Left ventricle myocardium inferior (tissue), 1 donor: ENCODE results near the gene PRSS22. TPM values are rescaled to one million over a fixed set of nuclear protein-coding genes. Genes with fewer than 3 reads are reported as not detected.

Experiments used
- DNase-seq: peaks from one replicate; pipeline ENCODE4 v3.0.0-alpha.2; 2020
- H3K27ac ChIP-seq: fragments of 200-600 bp; replicated peaks from 2 replicates; pipeline ENCODE4 v1.8.0; 2021
- H3K27me3 ChIP-seq: fragments of 200-600 bp; 2 replicates; pipeline ENCODE4 v1.8.0; 2021; ENCODE audit warnings: low read depth
- H3K36me3 ChIP-seq: fragments of 200-600 bp; 2 replicates; pipeline ENCODE4 v1.8.0; 2021
- H3K4me1 ChIP-seq: fragments of 200-600 bp; 2 replicates; pipeline ENCODE4 v1.8.0; 2021
- H3K4me3 ChIP-seq: fragments of 200-600 bp; 2 replicates; pipeline ENCODE4 v1.8.0; 2021; ENCODE audit warnings: mild to moderate bottlenecking, moderate library complexity
- H3K9me3 ChIP-seq: fragments of 200-600 bp; replicated peaks from 2 replicates; pipeline ENCODE4 v1.8.0; 2021
- CTCF ChIP-seq: fragments of 200-600 bp; IDR thresholded peaks from 2 replicates; pipeline ENCODE4 v1.8.0; 2021; ENCODE audit warnings: antibody characterized with exemption, mild to moderate bottlenecking, borderline replicate concordance
- intact Hi-C: fragments of 100-400 bp; cut with micrococcal nuclease; formaldehyde crosslinking; loops from one replicate; pipeline ENCODE4 v1.11.0; 2022
- total RNA-seq: library from RNA; stranded (reverse); fragmentation: NEBNext Ultra II Directional; extraction: Animal tissue kit (Norgen Biotek cat#: 25700); gene quantifications from one replicate; pipeline ENCODE4 v1.2.1, GENCODE V29; 2021
- donor health status: DM: no; HTN: yes; CAD: no; lungs with severe emphysema.

PRSS22 gene
- total RNA-seq, 1 donor from 2014 or later, result not detected

- H3K27me3 ChIP-seq, result peaks cover 78% of the 10 kb centered on the region
Measured at GRCh38 chr16:2819179-2819938, 38.6 kb downstream of the PRSS22 start.

GRCh38 chr16:2818272-2818876, 39.6 kb downstream of the PRSS22 start:
- intact Hi-C loops, result no loop called here
- no peak for DNase-seq
- Histone ChIP-seq H3K27me3 (peaks cover 88% of the 10 kb centered on the region), H3K4me1 (no peaks in the 10 kb centered on the region), H3K27ac (no peak overlapping the region), H3K4me3 (no peak overlapping the region), H3K36me3 (no peaks in the 10 kb centered on the region), H3K9me3 (no peaks in the 10 kb centered on the region)
- TF ChIP-seq CTCF, result no peak

More at GRCh38 chr16:2819179-2819938, 38.6 kb downstream of the PRSS22 start:
- intact Hi-C loops, result no loop called here
- Histone ChIP-seq H3K9me3 (no peaks in the 10 kb centered on the region), H3K4me1 (no peaks in the 10 kb centered on the region), H3K4me3 (no peak overlapping the region), H3K27ac (no peak overlapping the region), H3K36me3 (no peaks in the 10 kb centered on the region)
- no peak for TF ChIP-seq CTCF
- no peak for DNase-seq

- Histone ChIP-seq H3K27ac (no peak overlapping the region), H3K36me3 (no peaks in the 10 kb centered on the region), H3K4me3 (no peak overlapping the region), H3K4me1 (no peaks in the 10 kb centered on the region), H3K9me3 (no peaks in the 10 kb centered on the region), H3K27me3 (peaks cover 96% of the 10 kb centered on the region)
- intact Hi-C loops, result no loop called here
- DNase-seq, result no peak
- TF ChIP-seq CTCF, result no peak
Measured at GRCh38 chr16:2817340-2818271, 40.4 kb downstream of the PRSS22 start.

- TF ChIP-seq CTCF, result no peak
- Histone ChIP-seq H3K4me1 (peaks cover 4% of the 10 kb centered on the region), H3K9me3 (no peaks in the 10 kb centered on the region), H3K36me3 (no peaks in the 10 kb centered on the region), H3K27ac (no peak within 1 kb of the TSS), H3K27me3 (peaks cover 100% of the 10 kb centered on the region), H3K4me3 (no peak within 1 kb of the TSS)
- no peak for DNase-seq
- intact Hi-C loops, result no loop called here
Measured at GRCh38 chr16:2816751-2817339, 41.1 kb downstream of the PRSS22 start, which contains the start of gene PRSS21. Gene PRSS21 (plus strand): TSS chr16:2817237. CDS start chr16:2817269, 32 bp downstream.

DNA sequence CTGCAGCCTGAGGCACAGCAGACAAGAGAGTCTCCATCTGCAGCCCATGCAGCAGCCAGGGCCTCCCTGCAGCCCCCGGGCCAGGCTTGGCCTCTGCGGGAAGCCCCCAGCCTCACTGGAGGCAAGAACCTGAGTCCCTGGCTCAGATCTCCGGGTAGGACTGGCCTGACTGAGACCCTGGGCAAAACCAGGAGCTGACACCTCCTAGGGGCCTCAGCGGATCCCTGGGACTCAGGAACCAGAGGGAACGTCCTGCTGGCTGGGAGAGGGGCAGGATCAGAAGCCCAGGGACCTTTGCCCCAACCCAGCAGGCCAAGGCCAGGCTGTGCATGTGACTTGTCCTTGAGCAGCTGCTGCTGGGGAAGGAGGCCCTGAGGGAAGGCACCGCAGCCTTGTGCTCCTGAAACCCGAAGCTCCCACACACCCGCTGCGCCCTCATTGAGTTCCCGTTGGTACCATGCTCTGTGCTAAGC, 42.6 kb downstream of the PRSS22 start:
- peaks cover 7% of the 10 kb centered on the region for H3K4me1 ChIP-seq
- no peak for TF ChIP-seq CTCF
- H3K36me3 ChIP-seq, result no peaks in the 10 kb centered on the region
- DNase-seq, result no peak
- peaks cover 95% of the 10 kb centered on the region for H3K27me3 ChIP-seq
- no peak overlapping the region for H3K4me3 ChIP-seq
- H3K9me3 ChIP-seq, result no peaks in the 10 kb centered on the region
- intact Hi-C loops, result no loop called here
- H3K27ac ChIP-seq, result no peak overlapping the region
